RWPE2 (cell line): Measurements from ENCODE around the gene SOWAHD.
"Not testable (repeated sequence)": the region's sequence is repeated elsewhere in the genome, so short reads cannot be mapped to it uniquely, and the experiment has no call there.

Experiments used
- ATAC-seq: fragments of 200-7000 bp; cut with Tn5 transposase; 3 replicates; pipeline ENCODE4 v1.9.1; 2021; ENCODE audit warnings: low read depth
- DNase-seq: peaks from one replicate; pipeline ENCODE4 v3.0.0-alpha.2; 2020; ENCODE audit warnings: low spot score
- H3K27ac ChIP-seq: fragments of 450-650 bp; 2 replicates; pipeline ENCODE4 v1.5.1; 2017; ENCODE audit warnings: mild to moderate bottlenecking; ENCODE audit not compliant: poor library complexity, severe bottlenecking
- H3K27me3 ChIP-seq: fragments of 250-450 bp; sonication (Bioruptor Pico); 2 replicates; pipeline ENCODE4 v1.5.1; 2021; ENCODE audit warnings: mild to moderate bottlenecking, moderate library complexity; ENCODE audit not compliant: insufficient read depth, poor library complexity, severe bottlenecking
- H3K36me3 ChIP-seq: fragments of 250-450 bp; sonication (Bioruptor Pico); 2 replicates; pipeline ENCODE4 v1.5.1; 2020; ENCODE audit warnings: low read depth, mild to moderate bottlenecking, moderate library complexity
- H3K4me1 ChIP-seq: fragments of 250-450 bp; sonication (Bioruptor Pico); 2 replicates; pipeline ENCODE4 v1.5.1; 2021; ENCODE audit warnings: mild to moderate bottlenecking, moderate library complexity; ENCODE audit not compliant: insufficient read depth, poor library complexity, severe bottlenecking
- H3K4me3 ChIP-seq: fragments of 250-450 bp; sonication (Bioruptor Pico); 2 replicates; pipeline ENCODE4 v1.5.1; 2021; ENCODE audit warnings: mild to moderate bottlenecking, moderate library complexity; ENCODE audit not compliant: severe bottlenecking
- H3K9me3 ChIP-seq: fragments of 250-450 bp; sonication (Bioruptor Pico); 2 replicates; pipeline ENCODE4 v1.5.1; 2021; ENCODE audit warnings: mild to moderate bottlenecking, moderate library complexity; ENCODE audit not compliant: severe bottlenecking
- CTCF ChIP-seq: fragments of 450-650 bp; IDR thresholded peaks from one replicate; pipeline ENCODE4 v1.5.1; 2017; ENCODE audit warnings: mild to moderate bottlenecking, moderate library complexity; ENCODE audit not compliant: poor library complexity, severe bottlenecking

SOWAHD gene

GRCh38 chrX:119763181-119763580 is 4.8 kb downstream of the SOWAHD start:
- H3K9me3 ChIP-seq, result no peaks in the 10 kb centered on the region
- no peaks in the 10 kb centered on the region for H3K27me3 ChIP-seq
- DNase-seq, result no peak
- ATAC-seq, result no peak
- H3K4me3 ChIP-seq, result no peak overlapping the region
- H3K27ac ChIP-seq, result no peak overlapping the region
- H3K36me3 ChIP-seq, result no peaks in the 10 kb centered on the region
- no peak for TF ChIP-seq CTCF
- H3K4me1 ChIP-seq, result no peaks in the 10 kb centered on the region

- DNase-seq (no peak), ATAC-seq (no peak)
- H3K27ac ChIP-seq, result no peak overlapping the region
- TF ChIP-seq CTCF, result no peak
- H3K27me3 ChIP-seq, result no peaks in the 10 kb centered on the region
- no peaks in the 10 kb centered on the region for H3K36me3 ChIP-seq
- H3K4me3 ChIP-seq, result no peak overlapping the region
- H3K9me3 ChIP-seq, result no peaks in the 10 kb centered on the region
- no peaks in the 10 kb centered on the region for H3K4me1 ChIP-seq
Observed at GRCh38 chrX:119763836-119764387, 5.5 kb downstream of the SOWAHD start.

- not testable (repeated sequence) for DNase-seq, H3K36me3 ChIP-seq, H3K9me3 ChIP-seq, H3K4me1 ChIP-seq, H3K27me3 ChIP-seq, H3K27ac ChIP-seq, ATAC-seq, H3K4me3 ChIP-seq
Observed at GRCh38 chrX:119768436-119768835, 10.0 kb downstream of the SOWAHD start.

- not testable (repeated sequence) for H3K27ac ChIP-seq, H3K4me1 ChIP-seq, H3K36me3 ChIP-seq, ATAC-seq, H3K4me3 ChIP-seq, DNase-seq, H3K27me3 ChIP-seq, H3K9me3 ChIP-seq
Observed at GRCh38 chrX:119769388-119769787, 11.0 kb downstream of the SOWAHD start.

GRCh38 chrX:119775517-119776238 is 17.3 kb downstream of the SOWAHD start:
- no peak for DNase-seq
- Histone ChIP-seq H3K27ac (no peak overlapping the region), H3K4me3 (no peak overlapping the region), H3K36me3 (no peaks in the 10 kb centered on the region), H3K9me3 (no peaks in the 10 kb centered on the region), H3K4me1 (no peaks in the 10 kb centered on the region), H3K27me3 (no peaks in the 10 kb centered on the region)
- TF ChIP-seq CTCF, result no peak
- no peak for ATAC-seq

- no peak for TF ChIP-seq CTCF
- no peak for DNase-seq
- Histone ChIP-seq H3K9me3 (no peaks in the 10 kb centered on the region), H3K27ac (no peak overlapping the region), H3K4me3 (no peak overlapping the region), H3K27me3 (no peaks in the 10 kb centered on the region), H3K4me1 (no peaks in the 10 kb centered on the region), H3K36me3 (no peaks in the 10 kb centered on the region)
- no peak for ATAC-seq
Observed at GRCh38 chrX:119778829-119779228, 20.4 kb downstream of the SOWAHD start.
